AG20443 (cell line): Measurements from ENCODE around the gene IL13.

ENCODE experiments used
- DNase-seq: peaks from one replicate; pipeline ENCODE4 v3.0.0; 2012; ENCODE audit warnings: low spot score, mixed read lengths

Gene IL13

GRCh38 chr5:132669966-132670882 is 12.3 kb downstream of the IL13 start:
- DNase-seq = no peak

GRCh38 chr5:132671000-132671399 is 13.0 kb downstream of the IL13 start:
- no peak for DNase-seq

- DNase-seq = no peak
These were observed 15.5 kb downstream of the IL13 start for GRCh38 chr5:132673488-132673887.

DNA sequence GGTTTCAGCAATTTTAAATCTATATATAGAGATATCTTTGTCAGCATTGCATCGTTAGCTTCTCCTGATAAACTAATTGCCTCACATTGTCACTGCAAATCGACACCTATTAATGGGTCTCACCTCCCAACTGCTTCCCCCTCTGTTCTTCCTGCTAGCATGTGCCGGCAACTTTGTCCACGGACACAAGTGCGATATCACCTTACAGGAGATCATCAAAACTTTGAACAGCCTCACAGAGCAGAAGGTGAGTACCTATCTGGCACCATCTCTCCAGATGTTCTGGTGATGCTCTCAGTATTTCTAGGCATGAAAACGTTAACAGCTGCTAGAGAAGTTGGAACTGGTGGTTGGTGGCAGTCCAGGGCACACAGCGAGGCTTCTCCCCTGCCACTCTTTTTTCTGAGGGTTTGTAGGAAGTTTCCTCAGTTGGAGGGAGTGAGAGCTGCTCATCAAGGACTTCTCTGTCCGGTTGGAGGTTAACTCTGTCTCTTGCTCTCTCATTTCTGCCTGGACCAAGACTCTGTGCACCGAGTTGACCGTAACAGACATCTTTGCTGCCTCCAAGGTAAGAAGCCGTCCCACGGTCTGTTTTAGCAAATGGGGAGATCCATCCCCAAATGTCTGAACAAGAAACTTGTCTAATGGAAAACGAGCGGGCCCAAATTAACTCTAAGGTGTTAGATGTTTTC is 16.1 kb downstream of the IL13 start, which contains the start of gene IL4:
TSS of gene IL4 (plus strand) at position 51 of the 692 bp plus-strand sequence. CDS start at position 113, 62 bp downstream.
- no peak for DNase-seq

GRCh38 chr5:132674671-132675506 is 16.9 kb downstream of the IL13 start:
- DNase-seq = peak; percentile 90

GRCh38 chr5:132675936-132676689 is 18.1 kb downstream of the IL13 start:
- no peak for DNase-seq

- peak; percentile 97 for DNase-seq
These were observed 19.2 kb downstream of the IL13 start for GRCh38 chr5:132677191-132677590.

- no peak for DNase-seq
These were observed 19.9 kb downstream of the IL13 start for GRCh38 chr5:132677682-132678400.

- DNase-seq = no peak
These were observed 20.8 kb downstream of the IL13 start for GRCh38 chr5:132678735-132679134.

GRCh38 chr5:132679166-132679565 is 21.2 kb downstream of the IL13 start:
- DNase-seq = no peak

- no peak for DNase-seq
These were observed 21.9 kb downstream of the IL13 start for GRCh38 chr5:132679717-132680380.

- DNase-seq = no peak
These were observed 23.0 kb downstream of the IL13 start for GRCh38 chr5:132680780-132681475.

DNA sequence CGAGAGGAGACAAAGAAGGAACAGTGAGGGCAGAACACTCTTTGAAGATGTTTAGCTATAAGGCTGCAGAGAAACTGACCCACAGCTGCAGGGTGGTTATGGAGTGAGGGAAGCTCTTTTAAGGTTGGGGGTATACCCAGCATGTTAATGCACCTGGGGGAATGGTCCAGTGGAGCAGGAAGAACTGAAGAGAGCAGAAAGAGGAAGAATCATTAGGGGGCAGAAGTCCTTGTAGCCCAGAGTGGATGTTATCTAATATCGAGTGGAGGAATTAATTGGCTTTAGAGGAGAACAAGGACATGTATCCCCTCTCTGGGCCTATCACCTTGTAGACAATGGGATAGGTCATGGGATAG is 23.5 kb downstream of the IL13 start:
- DNase-seq = no peak

GRCh38 chr5:132681983-132682382 is 24.0 kb downstream of the IL13 start:
- no peak for DNase-seq

GRCh38 chr5:132684491-132684890 is 26.5 kb downstream of the IL13 start:
- DNase-seq = no peak

DNA sequence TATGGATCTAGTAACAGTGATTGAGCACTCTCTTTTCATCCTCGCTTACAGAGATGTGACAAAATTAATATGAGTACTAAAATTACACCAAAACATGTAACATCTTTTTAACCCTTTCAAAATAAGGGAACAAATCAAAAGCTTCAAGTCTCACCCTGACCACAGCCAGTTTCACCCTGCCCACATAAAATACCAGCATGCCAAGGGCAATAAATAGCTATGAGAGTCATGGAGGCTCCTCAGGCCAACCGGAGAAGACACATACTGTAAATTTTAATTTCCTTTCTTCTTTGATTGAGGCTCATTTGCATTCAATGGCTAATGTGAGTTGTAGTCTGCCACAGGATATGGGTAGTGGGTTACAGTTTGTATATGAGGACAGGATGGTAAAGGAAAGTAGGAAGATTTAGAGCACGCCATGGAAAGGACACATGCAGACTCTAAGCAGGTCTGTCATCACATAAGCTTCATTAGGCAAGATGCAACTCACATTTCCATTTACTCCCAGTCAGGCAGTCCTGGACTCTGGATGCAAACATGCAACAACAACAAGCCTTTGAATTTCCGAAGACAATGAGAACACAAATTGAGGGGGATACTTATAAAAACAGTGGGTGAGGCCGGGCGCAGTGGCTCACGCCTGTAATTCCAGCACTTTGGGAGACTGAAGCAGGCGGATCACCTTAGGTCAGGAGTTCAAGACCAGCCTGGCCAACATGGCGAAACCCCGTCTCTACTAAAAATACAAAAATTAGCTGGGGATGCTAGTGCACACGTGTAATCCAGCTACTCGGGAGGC is 27.1 kb downstream of the IL13 start:
- DNase-seq = no peak

GRCh38 chr5:132686193-132686592 is 28.2 kb downstream of the IL13 start:
- no peak for DNase-seq

- DNase-seq = no peak
These were observed 30.0 kb downstream of the IL13 start for GRCh38 chr5:132687995-132688394.
